Subcutaneous adipose tissue (tissue), 4 donors: ENCODE results near the gene RNFT2. TPM values are rescaled to one million over a fixed set of nuclear protein-coding genes. Genes with fewer than 3 reads are reported as not detected.

ENCODE experiments used
- total RNA-seq, 4 donors: library from RNA; depleted of rRNA; stranded (reverse); fragments of >200 nt; gene quantifications; one replicate each; pipeline ENCODE4 v1.1.0, GENCODE V29; 2016
- TF ChIP-seq, protein P1 (sequence below): fragments of 450-650 bp; IDR thresholded peaks from one replicate; pipeline ENCODE4 v1.5.1; 2016; ENCODE audit warnings: low read depth, mild to moderate bottlenecking, control low read depth, antibody characterized with exemption, moderate library complexity

Gene RNFT2
- total RNA-seq, 4 donors from 2014 or later: 0.49 to 2.6 (median 1.2) TPM

DNA sequence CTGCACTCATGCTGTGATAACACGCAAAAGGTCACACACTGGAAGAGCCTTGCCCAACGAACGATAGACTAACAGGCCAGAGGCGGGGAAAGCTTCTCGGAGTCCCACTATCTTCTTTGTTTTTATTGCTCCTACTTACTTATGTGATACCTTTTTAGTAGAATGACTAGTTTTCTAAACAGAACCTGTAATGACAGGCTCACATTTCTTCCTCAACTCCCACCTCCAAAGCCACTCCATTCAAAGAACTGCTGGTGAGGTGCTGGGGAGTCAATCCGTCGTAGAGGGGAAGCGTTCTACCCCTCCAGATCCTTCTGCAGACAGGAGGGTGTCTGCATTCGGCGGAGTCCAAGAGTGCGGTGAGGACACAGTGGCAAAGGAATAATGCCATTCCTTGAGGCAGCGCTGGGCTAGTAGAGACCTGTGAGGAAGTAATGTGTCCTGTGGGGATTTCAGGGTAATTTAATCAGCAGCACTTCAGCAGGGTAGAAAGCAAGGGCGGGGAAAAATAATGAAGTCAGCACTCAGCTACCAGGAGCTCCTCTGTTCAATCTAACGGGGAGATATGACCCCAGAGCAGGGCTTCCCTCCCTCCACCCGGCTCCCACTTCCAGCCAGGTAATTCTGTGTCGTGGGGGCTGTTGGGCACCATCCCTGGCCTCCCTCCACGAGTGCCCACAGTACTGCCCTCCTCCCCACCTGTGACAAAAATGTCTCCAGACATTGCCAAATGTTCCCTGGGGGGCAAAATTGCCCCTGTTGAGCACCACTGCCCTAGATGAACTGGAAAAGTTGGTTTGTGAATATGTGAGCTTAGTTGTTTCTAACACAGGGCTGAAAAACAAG is 25.4 kb upstream of the RNFT2 start:
- TF ChIP-seq, protein P1, sequence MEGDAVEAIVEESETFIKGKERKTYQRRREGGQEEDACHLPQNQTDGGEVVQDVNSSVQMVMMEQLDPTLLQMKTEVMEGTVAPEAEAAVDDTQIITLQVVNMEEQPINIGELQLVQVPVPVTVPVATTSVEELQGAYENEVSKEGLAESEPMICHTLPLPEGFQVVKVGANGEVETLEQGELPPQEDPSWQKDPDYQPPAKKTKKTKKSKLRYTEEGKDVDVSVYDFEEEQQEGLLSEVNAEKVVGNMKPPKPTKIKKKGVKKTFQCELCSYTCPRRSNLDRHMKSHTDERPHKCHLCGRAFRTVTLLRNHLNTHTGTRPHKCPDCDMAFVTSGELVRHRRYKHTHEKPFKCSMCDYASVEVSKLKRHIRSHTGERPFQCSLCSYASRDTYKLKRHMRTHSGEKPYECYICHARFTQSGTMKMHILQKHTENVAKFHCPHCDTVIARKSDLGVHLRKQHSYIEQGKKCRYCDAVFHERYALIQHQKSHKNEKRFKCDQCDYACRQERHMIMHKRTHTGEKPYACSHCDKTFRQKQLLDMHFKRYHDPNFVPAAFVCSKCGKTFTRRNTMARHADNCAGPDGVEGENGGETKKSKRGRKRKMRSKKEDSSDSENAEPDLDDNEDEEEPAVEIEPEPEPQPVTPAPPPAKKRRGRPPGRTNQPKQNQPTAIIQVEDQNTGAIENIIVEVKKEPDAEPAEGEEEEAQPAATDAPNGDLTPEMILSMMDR: no peak

DNA sequence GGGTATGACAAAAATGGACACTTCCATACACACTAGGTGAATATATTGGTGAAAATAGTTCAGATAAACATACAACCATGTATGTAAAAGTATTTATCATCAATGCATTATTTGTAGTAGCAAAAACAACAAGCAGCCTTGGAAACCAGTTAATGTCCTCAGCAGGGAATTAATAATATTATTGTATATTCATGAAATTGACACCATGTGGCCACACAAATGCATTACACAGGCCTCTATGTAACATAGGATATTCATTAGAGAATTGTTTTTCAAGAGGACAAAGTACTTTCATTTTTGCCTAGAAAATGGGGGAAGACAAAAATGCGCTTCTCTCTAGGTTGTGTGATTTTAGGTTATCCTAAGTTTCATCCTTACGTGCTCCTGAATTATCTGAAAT is 24.6 kb upstream of the RNFT2 start:
- TF ChIP-seq, protein P1: no peak

DNA sequence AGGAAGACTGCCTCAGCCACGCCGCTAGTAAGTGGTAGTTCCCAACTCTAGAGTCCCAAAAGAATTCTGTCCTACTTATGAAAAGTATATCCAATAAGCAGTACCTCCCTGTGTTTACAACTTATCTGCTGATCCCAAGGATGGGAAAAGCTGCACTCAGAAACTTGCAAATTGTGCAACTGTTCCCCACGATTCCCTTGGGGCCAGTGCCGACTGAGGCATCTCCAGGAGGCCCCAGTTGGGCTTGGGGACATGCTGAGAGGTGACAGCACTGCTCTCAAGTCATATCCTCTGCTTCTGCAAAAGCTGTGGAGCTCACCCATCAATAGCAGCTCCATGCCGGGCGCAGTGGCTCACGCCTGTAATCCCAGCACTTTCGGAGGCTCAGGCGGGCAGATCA is 23.9 kb upstream of the RNFT2 start:
- TF ChIP-seq, protein P1: no peak

DNA sequence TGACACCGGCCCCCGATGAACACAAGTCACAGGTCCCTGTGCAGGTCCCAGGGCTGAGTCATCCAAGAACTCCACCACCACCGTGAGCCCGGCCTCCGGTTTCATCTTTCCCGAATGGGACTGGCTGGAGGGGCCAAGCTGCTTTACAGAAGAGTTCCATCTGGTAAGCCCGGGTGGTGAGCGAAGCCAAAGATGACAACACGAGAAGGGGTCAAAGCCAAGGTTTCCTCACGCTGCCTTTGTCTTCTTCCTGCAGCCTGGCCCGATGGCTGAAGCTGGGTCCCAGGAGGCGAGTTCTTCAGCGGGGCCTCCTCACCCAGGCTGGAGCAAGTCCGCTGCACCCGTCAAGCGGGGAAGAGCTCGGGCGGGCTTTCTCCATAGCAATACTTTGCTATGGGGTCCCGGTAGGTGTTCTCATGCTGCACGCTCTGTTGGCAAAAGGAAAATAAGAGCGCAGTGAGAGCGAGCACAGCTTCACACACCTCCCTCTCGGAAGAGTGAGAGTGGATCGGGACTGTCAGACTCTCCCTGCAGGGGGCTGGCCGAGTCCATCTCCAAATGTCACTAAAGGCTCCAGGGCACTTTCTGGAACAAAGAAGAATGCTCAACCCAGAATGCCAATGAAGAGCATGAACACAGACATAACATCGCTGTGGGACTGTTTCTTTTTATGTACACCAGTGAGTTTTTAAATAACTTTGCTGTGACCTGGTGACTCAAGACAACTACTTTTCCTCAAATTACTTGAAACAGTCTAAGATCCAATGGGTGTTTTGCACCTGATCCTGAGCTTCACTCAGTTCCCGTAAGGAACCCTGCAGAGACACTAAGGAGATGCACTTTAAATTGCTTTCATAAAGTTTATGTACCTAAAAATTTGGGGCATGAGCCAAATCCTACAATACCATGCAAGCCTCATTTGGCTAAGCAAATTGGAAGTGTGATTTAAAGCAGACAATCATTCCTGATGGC is 20.4 kb upstream of the RNFT2 start:
- TF ChIP-seq, protein P1: no peak

DNA sequence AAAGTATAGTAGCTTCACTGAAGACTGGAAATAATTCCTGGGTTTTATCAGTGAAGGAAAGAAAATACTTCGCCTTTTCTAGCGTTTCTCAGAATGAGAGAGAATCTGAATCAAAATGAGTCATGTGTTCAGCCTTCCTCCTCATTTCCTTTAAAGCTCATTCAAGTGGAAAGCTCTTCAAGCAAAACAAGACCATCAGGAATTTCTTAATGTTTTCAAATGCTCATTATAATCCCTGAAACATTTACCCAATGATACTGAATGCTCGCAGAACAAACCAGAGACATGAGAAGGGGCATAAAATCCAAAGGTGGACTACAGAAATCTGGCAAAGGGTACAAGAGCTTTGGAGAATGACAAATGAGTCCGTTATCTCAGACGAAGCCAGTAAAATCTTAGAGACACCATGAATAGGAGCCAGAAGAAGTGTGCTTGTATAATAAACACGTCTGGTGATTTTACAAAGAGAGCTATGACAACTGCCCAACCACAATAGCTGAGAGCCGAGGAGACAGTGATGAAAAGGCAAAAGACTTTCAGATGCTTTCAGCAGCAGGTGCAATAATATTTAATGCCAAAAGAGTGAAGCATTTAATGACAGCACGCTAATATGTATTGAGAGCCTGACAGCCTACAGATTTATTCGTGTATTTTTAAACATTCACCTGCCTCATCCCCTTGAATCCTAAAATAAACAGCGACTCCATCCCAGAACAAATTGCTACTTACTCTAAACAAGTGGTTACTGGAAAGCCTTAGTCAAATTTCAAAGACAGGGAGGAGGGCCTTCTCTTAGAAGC is 19.3 kb upstream of the RNFT2 start:
- TF ChIP-seq, protein P1: no peak

DNA sequence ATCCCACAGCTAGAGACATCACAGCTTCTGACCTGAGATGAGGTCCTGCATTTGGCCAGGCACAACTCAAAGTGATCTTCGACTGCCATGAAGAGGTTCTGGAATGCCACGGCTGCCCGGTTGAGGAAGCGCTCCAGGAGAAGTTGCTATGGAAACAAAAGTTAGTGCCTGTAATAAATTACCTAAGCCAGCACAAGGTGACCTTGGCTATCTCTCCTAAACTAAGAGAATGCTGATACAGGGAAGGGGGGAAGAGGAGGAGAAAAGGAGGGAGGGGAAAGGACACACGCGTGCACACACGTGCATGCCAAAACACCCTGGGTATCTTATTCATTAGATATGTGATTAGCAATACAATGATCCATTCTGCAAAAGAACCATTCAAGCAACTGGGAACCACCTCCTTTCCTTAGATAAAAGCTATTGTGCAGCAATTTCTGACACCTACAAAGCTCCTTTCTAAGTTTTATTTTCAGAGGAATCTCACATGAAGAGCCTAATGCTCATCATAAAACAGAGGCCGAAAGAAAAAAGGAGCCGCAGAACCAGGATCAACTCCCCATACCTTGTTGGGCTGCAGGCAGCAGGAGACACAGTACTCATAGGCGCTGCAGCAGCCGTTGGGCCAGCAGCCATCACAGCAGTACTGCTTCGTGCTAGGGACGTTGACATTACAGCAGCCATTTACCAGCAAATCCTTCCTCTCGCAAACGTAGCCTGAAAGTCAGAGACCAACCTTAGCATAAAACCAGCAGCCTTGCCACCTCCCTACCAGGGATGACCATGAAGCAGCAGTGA is 18.2 kb upstream of the RNFT2 start:
- TF ChIP-seq, protein P1: no peak
